GM12891 (cell line): ENCODE results near the gene PSMC1.

Source experiments
- PAX5 ChIP-seq: IDR thresholded peaks from 2 replicates; pipeline ENCODE4 v1.6.1; 2011; ENCODE audit warnings: low read length, moderate library complexity, mild to moderate bottlenecking; ENCODE audit not compliant: insufficient read depth, severe bottlenecking
- POLR2A ChIP-seq: IDR thresholded peaks from 2 replicates; pipeline ENCODE4 v1.6.1; 2011; ENCODE audit warnings: low read depth, low read length, control low read depth
- POLR2AphosphoS5 ChIP-seq: IDR thresholded peaks from 2 replicates; pipeline ENCODE4 v1.6.1; 2011; ENCODE audit warnings: low read depth, low read length, control low read depth
- POU2F2 ChIP-seq: IDR thresholded peaks from 2 replicates; pipeline ENCODE4 v1.6.1; 2011; ENCODE audit warnings: low read depth, mild to moderate bottlenecking, control low read depth, low read length, moderate library complexity
- SPI1 ChIP-seq: IDR thresholded peaks from 2 replicates; pipeline ENCODE4 v1.6.1; 2011; ENCODE audit warnings: low read depth, low read length, control low read depth
- TAF1 ChIP-seq: IDR thresholded peaks from 2 replicates; pipeline ENCODE4 v1.6.1; 2011; ENCODE audit warnings: low read depth, low read length, control low read depth

DNA sequence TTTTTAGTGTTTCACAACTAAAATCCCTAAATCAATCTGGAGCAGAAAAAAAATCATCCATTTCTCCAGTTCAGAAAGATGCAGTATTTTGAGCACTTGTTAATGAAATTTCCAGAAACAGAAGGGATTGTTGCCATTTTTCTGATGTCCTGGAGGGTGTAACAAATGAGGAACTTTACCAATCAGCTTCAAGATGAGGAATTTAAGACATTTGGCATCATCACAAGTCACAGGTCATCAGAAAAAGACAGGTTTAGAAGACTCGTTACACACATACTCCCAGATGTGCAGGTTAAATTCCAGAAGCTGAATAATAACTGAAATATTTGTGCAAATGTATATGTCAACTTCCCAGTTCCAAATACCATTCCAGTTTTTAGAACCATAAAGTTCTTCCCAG lies 482 bp upstream of the PSMC1 start:
- TF ChIP-seq POLR2AphosphoS5 (no peak), PAX5 (no peak), TAF1 (no peak), POLR2A (no peak), SPI1 (no peak), POU2F2 (no peak)
